HG02852 (cell line): ENCODE measurements around the gene KDM2B.
A peak's percentile ranks its signal among the peaks of the same experiment; 100 is the strongest.

Source experiments
- ATAC-seq: cut with Tn5 transposase; IDR thresholded peaks from one replicate; pipeline ENCODE4 v1.9.1; 2021; ENCODE audit warnings: mild to moderate bottlenecking, moderate library complexity; ENCODE audit not compliant: unreplicated experiment

KDM2B gene

DNA sequence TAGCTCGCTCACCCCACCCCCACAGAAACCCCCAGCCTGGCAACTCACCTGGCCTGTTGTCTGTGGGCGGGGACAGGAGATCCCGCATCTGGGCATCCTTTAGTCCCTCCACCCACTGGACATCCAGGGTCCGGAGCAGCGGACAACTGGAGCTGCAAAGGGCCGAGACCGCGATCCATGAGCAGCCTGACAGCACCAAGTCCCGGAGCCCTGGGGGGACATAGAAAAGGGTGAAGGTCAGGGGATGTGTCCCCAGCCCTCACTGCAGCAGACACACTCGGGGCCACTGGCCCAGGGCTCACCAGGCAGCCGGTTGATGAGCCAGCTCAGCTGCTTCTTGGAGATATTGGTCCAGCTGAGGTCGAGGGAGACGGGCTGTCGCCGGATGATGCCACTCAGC is 140.1 kb downstream of the KDM2B start:
- no peak for ATAC-seq

DNA sequence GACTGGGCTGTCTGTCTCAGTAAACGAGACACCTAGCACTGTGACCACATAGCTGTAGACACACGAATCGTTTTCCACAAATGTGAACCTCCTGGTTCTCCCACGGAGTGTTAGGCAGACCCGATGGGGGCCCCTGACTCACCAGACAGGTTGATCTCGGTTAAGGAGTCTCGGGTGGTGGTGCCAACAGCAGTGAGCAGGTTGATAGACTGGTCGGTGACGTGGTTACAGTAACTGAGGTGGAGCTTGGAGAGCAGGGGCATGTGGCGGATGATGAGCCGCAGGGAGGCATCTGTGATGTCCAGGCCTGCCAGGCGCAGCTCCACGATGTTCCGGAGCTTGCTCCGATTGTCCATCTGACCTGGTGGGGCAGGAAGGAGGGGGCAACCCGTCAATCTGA is 141.1 kb downstream of the KDM2B start:
- no peak for ATAC-seq

DNA sequence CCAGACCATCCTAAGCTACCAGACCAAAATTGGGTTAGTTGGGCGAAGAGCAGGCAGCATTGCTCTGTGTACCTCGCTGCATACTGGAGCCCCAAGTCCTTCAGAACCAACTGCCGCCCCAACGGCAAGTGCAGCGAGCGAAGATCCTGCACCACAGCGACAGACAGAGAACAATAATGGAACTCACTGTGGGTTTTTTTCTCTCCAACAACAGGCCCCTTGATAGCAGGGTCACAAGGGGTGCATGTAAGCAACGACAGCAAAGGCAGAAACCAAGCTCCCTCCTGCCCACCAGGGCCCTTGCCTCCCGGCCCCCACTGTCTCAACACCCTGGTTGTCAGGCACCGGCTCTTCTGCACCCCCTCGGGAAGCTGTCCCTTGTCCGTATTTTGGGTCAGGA is 141.9 kb downstream of the KDM2B start:
- no peak for ATAC-seq

DNA sequence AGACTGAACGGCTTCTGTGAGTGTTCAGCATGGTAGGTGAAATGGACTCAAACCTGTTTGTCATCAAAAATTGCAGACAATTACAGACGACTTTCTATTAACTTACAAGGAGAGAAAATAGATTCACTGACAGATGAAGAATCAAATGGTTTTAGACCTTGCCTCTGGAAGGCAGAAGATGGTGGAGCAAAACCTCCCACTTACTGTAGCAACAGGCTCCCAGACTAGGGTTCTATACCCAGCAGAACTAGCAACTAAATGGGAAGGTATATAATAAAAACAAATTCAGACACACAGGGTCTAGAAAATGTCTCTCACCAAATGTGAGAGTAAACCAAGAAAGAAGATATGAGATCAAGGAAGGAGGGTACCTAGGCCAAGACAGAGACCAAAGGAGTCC is 144.1 kb downstream of the KDM2B start:
- ATAC-seq = no peak

DNA sequence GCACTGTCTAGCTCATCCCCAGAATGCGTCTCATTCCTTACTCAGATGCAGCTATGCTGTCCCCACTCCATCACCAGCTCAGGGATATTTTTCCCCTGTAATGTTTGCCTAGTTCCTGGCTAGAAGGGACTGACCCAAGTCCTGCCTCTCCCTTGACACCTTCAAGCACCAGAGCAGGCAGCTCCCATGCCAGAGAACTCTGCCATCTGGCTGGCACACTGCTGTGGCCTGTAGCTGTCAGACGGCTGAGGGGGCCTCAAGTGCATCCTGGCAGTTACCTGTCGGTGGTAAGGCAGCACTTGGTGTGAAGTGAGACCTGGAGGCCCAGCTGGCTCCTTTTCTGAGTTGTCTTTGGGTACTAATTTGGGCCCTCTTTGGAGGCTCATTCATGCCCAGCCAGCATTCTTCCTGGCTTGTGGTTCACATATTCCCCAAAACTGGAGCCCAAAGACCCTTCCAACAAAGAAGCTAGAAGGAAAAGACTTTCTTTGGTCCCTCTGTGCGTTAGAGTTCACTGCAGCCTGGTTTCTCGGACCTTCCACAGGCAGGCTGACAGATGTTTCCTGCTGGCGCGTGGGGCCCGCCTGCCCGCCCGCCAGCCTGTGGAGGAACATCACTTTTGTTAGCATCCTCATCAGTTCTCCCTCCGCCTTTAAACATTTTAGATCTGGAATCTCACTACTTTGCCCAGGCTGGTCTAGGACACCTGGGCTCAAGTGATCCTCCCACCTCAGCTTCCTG is 147.9 kb downstream of the KDM2B start:
- ATAC-seq = no peak

DNA sequence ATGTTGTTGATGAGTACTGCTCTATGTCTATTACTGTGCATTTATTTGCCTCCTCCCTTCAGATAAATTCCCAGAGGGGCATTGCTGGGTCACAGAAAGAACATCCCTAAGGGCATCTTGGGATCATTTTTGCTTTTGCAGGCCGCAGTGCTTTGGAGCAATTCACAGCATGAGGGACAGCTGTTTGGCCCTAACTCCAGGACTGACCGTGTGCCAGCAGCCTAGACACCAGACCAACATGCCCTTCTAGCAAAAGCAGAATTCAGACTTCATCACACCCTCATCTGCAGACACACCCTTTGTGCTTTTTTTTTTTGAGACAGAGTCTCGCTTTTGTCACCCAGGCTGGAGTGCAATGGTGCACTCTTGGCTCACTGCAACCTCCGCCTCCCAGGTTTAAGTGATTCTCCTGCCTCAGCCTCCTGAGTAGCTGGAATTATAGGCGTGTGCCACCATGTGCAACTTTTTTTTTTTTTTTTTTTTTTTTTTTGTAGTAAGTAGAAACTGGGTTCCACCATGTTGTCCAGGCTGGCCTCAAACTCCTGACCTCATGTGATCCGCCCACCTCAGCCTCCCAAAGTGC is 149.9 kb downstream of the KDM2B start:
- no peak for ATAC-seq

DNA sequence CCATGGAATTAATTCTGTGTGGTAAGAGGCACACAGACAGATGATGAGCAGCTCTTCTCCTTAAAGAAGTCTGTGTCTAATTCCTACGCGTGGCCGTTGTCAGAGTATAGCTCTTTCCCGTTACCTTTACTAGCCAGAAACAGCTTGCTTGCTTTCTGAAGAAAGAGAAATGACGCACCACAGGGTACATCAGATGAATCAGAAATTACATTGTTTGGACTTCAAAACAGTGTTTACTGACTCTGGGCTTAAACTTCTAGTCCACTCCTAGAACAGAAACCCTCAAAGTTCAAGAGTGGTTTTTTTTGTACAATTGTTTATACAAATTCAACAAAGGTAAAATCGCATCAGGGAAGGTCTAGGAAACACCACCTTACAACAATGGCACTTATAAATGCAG is 151.9 kb downstream of the KDM2B start:
- no peak for ATAC-seq

DNA sequence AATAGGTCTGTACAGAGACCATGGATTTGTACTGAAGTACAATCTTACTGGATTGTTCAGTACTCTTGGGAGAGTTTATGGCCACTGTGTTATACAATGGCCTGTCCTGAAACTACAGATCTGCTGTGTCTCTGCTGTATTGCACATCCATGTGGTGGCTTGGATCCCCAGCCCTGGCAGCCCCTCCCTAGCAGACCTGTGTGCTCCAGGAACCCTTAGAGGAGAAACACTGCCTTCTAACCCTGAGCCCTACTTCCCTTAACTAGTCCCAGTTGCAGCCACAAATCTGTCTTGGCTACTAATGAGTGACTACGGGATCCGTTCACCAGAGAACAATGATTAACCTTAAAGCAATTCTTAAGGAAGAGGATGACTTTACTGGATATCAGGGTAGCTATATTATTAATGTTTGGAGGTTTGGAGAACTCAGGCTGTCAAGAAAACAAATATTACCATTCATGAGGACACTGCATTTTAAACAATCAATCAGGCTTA is 153.2 kb downstream of the KDM2B start:
- ATAC-seq = no peak

DNA sequence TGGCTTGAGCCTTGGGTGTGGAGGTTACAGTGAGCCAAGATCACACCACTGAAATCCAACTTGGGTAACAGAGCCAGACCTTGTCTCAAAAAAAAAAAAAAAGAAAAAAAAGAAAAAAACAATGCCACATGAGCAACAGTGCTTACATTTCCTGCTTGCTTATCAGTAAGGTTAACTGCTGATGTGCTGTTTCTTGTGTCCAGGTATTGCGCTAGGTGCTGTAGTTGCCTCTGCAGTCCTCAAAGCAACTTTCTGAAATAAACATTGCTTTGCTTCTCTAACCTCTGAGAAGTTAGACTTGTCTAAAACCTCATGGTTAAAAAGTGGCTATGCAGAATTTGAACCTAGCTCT is 156.2 kb downstream of the KDM2B start:
- ATAC-seq = no peak

DNA sequence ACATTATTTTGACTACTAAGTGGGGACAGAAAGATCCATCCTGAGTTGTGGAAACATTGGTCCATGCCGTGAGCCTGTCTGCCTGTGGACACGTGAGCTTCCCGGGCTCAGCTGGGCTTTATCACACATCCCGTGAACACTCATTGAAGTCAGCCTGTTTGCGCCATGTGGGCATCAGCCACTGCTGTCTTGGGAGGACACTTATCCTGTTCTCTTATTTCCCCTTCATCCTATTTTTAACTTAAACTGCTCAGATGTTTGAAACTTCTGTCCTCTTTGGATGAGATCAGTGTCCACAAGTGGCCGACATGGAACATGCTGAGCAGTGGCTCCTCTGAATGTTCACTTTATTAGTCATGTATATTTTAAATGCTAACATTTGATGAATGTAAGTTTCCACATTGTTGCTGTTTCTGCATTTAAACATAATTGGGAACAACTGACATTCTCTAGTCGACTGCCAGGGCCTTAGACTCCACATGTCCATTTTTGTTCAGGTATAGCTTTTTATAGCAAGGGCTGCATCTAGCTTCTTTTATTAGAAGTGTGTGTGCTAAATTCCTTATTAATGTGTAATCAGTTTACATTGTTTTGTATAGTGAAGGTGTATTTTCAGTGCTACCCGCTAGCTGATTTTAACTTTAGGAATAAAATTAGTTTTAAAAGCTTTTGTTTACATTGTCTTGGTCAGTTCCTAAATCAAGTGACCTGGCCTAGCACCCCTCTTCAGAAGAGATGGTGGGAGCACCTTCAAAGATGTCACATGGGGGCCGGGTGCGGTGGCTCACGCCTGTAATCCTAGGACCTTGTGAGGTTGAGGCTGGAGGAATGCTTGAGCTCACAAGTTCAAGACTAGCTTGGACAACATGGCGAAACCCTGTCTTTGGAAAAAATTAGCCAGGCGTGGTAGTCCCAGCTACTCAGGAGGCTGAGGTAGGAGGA is 156.9 kb downstream of the KDM2B start:
- no peak for ATAC-seq

DNA sequence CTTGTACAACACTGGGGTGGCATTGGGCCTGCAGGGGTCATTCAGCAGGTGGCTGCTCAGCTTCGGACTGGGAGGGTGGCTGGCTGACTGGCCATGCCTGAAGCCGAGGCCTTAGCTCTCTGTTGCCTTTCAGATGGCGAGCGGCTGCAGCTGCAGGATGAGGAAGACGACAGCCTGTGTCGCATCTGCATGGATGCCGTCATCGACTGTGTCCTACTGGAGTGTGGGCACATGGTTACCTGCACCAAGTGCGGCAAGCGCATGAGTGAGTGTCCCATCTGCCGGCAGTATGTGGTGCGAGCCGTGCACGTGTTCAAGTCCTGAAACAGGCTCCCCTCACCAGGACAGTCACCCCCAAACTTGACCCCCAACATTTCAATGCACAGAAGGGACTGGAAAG is 157.6 kb downstream of the KDM2B start:
- no peak for ATAC-seq

DNA sequence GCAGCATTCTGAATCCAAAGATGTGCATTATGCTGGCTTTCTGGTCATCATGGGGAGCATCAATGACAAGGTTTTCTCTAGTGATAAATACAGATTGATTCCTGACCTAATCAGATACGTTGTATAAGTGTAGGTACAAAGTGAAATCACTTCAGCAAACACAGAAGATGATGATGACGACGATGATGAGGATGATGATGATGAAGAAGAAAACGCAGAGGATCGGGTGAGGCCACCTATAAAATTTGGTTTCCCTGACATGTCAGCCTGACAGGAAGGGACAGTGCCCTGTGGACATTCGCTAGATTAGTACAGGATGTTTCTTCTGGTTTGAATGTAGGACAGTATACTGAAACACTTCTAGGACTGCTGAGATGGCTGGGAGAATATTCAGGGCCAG is 160.7 kb downstream of the KDM2B start:
- ATAC-seq = no peak

DNA sequence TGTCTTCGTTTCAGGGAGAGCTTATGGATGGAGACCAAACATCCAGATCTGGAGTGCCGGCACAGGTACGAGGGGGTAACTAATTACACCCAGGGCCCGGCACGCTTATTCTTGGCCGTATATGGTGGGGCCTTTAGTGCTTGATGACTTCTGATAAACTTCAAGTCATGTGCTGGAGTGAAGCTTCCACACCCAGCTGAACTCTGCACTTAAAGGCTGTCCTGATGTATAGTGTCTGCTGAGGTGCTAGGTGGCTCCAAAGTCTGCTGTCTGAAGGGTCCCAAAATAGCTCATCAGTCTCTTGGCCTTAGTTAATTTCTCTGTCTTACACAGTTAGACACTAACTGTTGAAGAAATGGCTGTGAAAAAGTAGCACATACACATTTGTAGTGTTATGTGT is 163.0 kb downstream of the KDM2B start:
- no peak for ATAC-seq

DNA sequence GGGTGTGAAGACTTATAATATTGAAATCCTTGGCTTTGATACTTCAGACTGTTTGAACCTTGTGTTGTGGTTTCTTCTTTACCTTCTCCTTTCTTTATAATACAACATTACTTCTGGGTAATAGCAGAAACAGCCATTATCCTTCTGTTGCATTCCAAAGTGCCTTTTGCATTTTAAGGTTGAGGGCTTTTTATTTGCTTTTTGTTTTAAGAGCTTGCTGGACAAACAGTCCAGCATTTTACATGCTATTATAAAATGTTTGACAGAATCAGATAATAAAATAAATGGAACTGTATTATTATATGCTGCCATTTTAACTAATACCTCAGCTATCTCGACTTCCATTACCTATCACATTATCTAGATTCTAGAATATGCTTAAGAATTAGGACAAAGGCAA is 166.9 kb downstream of the KDM2B start:
- ATAC-seq = no peak

DNA sequence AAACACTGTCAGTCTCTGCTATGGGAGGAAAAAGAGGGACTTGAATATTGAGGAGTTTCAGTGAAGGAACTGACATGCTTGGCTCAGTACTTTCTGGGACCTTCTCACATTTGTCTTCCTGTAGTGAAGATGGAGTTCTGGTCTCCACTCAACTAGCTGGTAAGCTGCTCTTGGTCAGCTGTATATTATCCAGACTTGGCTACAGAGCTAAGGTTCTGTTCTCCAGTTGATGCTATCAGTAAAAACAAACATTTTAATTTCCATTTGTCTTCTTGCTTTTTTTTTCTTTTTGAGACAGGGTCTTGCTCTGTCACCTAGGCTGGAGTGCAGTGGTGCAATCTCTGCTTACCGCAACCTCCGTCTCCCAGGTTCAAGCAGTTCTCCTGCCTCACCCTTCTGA is 175.6 kb downstream of the KDM2B start:
- no peak for ATAC-seq

DNA sequence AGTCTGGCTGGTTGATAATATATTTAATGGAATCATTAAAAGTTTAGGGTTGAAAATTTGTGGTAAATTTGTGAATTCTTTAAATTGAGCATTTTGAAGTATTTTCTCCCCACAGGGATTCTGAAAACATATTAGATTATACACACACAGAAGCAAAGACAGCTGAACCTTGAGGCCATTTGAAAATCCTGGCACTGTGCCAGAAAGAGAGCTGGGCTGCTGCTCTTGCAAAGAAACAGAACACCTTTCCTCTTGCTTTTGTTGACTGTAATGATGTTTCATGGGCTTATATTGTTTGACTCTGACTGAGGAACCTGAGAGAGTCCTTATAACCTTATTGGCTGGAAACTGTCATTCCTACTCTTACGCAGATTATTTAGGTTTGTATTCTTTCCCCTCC is 176.1 kb downstream of the KDM2B start:
- ATAC-seq = no peak

DNA sequence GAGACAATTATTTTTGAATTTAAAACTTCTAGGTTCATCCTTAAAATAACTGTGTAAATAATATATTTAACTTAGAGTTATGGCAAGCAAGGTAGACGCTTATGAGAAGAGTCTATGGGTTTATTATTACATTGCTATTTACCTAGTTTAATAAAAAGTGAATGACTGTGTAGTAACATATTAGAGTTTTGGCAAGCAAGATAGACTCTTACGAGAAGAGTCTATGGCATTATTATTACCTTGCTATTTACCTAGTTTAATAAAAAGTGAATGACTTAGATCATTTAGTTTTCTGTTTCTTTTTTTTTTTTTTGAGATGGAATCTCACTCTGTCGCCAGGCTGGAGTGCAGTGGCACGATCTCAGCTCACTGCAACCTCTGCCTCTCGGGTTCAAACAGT is 177.1 kb downstream of the KDM2B start:
- ATAC-seq = no peak

DNA sequence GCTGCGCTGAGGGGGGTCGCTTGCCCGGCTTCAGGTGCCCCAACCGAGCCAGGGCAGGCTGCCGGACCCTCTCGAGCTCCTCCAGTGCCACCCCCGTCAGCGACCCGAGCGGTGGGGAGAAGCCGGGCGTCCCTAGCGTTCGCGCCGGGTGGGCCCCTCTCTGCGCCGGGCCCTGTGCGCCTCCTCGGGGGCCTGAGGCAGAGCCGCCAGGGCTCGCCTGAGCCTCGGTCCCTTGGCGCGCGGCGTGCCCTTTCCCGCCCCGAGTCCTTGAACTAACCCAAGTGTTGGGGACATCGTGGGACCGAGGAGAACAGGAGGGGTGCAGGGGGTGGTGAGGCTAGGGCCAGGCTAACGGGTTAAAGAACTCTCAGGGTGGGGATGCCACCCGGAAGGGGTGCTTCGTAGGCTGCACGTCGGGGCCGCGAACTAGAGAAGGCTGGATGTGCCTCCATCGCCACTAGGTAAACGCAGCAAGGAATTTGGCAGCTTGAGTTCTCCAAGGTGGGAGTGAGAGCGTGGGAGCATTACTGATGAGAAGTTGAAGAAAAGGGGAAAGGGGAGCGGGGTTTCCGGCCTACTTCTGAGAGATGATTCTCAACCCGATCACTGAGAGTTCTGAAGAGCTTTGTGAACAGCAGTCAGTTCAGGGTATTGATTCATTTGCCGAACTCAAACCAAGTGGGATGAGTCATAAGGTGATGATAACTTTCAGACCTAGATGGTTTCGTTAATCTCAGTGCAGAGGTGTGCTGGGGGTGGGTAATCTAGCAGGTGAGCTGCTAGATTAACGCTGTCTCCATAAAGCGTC is 180.3 kb downstream of the KDM2B start:
- ATAC-seq = peak; percentile 43

DNA sequence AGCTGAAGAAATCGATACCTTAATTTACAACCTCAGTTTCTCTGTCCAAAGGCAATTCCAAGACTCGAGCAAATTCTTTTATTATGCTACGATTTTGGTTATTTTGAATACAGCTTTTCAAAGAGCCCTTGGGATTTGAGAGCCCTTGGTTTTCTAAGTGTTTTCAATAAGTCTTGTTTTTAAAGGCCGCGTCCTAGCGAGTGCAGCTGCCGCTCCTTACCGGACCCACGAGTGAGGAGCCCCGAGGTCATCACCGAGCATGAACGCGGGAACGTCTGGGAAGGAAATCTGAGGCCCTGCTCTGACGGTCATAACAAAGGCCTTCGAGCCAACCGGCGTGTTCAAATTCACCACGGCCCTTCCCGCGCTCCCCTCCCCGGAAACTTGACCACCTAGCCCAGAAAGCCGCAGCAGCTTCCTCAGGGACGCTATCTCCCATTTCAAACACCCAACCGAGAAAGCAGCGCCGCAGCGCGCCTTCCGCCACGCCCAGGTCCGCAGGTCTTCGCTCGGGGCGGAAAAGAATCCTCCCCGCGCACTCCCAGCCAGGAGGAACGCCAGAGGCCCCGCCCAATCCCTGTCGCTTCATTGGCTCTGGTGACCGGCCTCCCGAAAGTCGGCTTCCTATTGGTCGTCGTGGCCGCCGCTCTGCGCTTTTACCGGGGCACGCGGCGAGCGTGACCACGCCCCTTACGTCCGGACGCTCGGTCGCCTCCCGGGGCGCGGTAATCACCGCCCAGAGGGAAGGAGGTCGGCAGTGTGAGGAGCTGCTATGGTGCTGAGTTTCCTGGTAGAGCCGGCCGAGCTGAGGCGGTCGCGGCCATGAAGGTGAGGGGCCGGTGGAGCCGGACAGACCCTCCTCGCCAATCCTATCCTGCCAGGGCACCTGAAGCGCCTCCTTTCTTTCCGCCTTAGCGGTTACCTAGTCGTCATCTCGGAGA is 181.2 kb downstream of the KDM2B start, which contains the start of gene RNF34:
Gene RNF34, plus strand, starts transcription at position 728 of the 941 bp plus-strand sequence. Its CDS starts 95 bp downstream, at position 823.
- ATAC-seq = peak; percentile 88

DNA sequence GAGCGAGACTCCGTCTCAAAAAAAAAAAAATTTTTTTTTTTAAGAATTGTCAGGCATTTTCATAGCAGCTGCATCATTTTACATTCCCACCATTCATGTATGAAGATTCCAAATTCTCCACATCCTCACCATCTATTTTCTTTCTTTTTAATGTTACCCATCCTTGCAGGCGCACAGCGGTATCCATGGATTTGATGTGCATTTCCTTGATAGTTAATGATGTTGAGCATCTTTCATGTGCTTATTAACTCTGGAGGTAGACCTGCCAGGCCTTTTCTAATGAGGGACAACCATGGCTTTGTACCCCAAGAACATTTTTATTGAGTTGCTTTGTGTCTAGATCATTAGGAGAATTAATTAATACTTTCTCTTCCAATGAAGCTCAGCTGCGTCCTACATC is 182.5 kb downstream of the KDM2B start:
- ATAC-seq = no peak
